GM18867 (cell line): Measurements from ENCODE around the gene AMER3.

Experiments used
- ATAC-seq: cut with Tn5 transposase; IDR thresholded peaks from one replicate; pipeline ENCODE4 v1.9.1; 2021; ENCODE audit warnings: mild to moderate bottlenecking, moderate library complexity; ENCODE audit not compliant: unreplicated experiment

The AMER3 gene

DNA sequence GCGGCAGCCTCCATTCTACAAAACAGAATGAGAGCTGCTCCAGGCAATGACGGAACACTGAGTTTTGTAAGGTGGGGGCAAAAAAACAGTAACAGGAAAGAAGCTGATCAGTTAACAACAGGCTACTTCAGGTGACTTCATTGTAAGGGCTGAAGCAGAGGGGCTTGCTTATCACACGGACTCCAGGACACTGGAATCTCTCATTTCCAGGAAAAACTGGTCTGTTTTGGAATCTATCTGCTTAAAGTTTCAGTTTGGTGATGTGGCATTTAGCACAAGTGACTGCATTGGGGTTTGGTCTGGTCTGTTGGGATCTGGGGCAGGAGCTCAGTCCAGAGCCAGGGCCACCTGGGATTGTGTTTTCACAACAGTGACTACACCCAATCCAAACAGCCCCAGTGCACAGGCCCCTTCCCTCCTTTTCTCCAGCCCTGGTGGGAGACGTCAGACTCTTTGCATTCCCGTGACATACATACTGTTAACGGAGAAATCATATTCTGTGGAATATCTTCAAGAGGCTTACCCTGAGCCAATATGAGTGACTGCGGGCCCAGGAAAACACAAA, 14.1 kb downstream of the AMER3 start:
- ATAC-seq: no peak

GRCh38 chr2:130776550-130776949, 21.2 kb downstream of the AMER3 start:
- ATAC-seq: no peak

- no peak for ATAC-seq
These were observed 23.4 kb downstream of the AMER3 start for GRCh38 chr2:130778781-130779180.

- ATAC-seq: no peak
These were observed 30.2 kb downstream of the AMER3 start for GRCh38 chr2:130785466-130786055.

DNA sequence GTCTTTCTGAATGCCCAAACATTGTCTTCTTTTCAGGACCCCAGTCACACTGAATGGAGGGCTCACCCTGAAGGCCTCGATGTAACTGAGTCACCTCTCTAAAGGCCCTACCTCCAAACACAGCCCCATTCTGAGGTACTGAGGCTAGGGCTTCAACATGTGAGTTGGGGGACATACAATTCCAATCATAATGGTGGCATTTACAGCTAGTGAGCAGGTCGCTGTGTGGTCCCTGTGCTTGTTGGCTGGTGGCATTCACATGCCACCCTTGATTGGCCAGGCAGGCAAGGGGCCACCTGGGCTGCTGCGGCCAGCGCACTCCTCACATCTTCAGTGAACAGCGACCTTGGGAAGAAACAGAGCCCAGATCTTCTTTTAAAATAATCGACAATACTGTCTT, 30.7 kb downstream of the AMER3 start:
- ATAC-seq: no peak

DNA sequence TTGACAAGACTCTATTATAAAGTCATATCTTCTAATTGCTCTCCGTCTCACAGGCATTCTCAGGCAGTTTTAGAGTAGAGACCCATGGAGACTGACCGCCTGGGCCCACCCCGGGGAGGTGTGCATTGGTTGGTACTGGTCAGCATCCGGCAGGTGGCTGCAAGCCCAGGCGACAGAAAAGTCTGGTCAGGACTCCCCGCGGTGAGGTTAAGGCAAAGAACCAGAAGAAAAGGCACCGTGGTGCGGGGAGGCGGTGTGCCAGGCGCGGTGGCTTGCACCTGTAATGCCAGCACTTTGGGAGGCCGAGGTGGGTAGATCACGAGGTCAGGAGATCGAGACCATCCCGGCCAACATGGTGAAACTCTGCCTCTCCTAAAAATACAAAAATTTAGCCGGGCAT, 32.5 kb downstream of the AMER3 start:
- no peak for ATAC-seq

- no peak for ATAC-seq
These were observed 35.0 kb downstream of the AMER3 start for GRCh38 chr2:130790312-130790711.

DNA sequence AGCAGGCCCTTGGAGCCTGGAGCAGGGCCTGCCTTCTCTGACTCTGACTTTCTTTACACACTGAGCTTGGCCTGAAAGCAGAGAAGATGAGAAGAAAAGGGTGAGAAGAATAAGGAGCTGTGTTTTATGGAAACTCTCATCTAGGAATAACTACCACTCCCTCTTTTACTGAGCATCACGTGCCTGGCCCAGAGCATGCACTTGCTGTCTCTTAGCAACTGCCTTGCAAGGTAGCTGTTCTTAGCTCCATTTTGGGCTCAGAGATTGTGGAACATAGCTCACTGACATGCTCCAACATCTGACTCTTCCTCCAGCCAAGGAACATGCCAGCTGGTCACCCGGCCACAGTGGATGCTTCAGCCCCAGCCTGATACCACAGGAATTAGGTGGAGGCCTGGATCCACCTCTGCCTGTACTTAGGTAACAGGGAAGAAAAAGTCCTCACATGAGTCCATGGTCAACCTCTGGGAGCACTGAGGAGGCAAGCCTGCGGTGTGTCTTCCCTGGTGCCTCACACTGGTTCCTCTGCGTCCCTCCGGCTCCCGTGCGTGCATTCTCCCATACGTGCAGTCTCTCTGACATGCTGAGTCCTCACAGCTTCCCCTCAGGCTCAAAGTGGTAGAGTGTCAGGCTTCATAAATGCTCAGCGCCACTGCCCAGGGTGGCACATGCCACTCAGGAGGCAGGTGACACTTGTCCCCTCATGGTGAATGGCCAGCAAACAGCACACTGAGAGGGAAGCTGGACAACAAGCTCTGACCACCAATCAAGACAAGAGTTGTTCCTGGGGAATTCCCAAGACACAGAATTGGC, 35.7 kb downstream of the AMER3 start:
- no peak for ATAC-seq

DNA sequence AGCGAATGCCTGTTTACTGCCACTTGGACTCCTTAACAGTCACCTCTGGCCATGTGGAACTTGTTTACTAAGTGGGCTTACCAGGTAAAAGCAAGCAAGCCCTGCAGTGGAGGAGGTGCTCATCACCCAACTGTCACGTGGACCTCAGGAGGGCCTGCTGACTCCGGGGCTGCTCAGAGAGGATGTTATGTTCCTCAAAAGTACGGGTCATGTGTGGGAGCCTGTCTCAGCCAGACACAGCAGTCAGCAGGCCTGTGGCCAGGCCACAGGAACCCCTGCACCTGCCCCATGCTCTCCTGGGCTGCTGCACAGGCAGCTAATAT, 36.2 kb downstream of the AMER3 start:
- no peak for ATAC-seq

DNA sequence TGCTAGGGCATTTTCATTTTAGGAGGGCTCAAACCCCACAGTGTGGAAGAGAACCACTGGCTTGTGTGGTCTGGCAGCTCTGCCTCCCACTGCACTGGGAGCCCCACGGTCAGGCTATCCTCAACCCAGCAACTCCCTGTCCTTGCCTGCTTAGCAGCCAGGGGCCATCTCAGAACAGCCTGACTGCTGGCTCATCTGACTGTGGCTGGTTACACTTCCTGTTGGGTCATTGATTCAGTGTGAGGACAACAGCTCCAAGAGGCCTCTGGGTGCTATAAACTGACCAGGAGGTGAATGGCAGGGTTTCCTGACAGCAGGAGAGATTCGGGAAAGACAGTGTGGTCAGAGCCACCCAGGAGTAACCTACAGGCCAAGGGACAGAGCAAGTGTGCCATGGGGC, 40.1 kb downstream of the AMER3 start:
- no peak for ATAC-seq

DNA sequence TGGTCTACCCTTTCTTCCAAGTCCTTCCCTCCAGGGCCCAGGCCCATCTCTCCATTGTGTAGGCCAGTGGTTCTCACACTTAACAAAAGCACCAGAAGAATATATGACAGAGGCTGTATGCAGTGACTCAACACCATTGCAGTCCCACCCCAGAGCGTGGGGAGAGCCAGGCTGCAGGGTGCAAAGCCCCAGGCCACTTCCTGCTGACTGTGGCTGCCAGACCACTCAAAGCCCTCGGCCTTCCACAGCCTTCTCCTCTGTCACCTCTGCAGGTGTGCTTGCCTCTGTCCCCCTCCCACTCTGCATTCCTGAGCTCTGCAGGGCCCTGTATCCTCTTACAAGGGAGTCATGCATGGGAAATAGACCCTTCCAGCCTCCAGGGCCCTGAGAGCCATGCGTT, 41.0 kb downstream of the AMER3 start:
- ATAC-seq: no peak

GRCh38 chr2:130797493-130798435, 42.4 kb downstream of the AMER3 start:
- peak; percentile 93 for ATAC-seq

DNA sequence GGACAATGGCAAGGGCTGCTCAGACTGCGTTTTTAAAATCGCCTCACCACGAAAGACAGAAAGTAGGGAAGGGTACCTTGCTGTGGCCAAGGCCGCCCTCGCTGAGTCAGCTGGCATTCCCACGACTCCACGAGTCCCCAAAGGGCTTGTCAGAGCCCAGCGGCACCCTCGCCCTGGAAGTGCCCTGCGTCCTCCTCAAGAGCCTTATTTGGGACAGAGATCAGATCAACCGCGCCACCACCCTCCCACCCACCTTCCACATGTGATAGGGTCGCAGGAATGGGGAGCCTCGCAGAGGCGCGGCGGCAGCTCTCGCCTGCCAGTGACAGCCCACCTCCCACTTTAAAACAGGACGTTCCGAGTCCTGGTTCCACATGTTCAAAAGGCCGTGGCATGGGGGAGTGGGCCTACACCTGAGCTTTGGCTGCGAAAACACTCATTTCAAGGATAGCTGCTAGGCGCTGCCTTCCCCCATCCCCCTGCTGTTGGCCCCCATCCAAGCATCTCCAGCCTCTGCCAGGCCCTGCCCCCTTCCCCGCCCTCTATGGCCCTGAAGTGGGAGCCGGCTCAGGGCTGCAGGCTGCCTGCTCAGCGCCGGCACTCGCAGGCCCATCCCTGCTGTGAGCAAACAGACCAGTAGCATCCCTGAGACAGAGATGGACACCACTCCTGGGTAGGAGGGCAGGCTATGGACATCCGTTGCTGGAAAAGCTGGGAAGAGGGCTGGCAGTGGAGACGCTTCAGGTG, 43.3 kb downstream of the AMER3 start:
- ATAC-seq: no peak

GRCh38 chr2:130799295-130799694, 44.0 kb downstream of the AMER3 start:
- no peak for ATAC-seq

- ATAC-seq: no peak
These were observed 50.3 kb downstream of the AMER3 start for GRCh38 chr2:130805613-130806012.

DNA sequence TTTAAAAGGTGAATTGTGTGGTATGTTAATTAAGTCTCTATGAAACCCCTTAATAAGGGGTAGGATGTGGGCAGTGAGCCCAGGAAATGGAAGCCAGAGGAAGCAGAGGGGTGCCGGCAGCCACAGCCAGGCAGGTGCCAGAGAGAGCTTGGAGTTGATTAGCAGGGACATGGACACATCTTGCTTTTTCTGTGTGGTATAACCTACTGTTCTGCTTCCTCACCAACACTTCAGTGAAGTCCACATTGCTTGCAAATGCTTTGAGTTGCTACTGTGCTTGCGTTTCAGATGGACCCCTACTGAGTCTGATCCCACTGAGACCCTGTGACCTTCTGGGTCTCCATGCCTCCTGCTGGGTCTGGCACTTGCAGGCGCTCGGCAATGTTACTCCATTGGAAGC, 51.0 kb downstream of the AMER3 start:
- ATAC-seq: no peak

- ATAC-seq: no peak
These were observed 52.5 kb downstream of the AMER3 start for GRCh38 chr2:130807659-130808385.

- no peak for ATAC-seq
These were observed 53.3 kb downstream of the AMER3 start for GRCh38 chr2:130808482-130809268.

DNA sequence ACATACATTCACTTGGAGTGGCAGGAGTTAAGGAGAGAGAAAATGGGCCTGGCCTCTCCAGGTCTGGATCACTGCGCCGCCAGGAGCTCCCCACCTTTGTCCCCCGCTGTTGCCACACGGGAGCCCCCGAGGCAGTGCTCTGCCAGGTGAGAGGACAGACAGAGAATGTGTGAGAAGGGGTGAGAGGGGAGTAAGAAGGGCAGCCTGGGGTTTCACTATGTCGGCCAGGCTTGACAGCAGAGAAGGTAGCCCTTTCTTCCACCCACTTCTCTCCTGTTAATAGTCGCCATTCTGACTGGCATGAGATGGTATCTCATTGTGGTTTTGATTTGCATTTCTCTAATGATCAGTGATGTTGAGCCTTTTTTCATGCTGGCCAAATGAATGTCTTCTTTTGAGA, 55.1 kb downstream of the AMER3 start:
- no peak for ATAC-seq
